H9 (cell line): Measurements from ENCODE around the gene CNMD. TPM values are rescaled to one million over a fixed set of nuclear protein-coding genes. Genes with fewer than 3 reads are reported as not detected.

Experiments
- DNase-seq: peaks from one replicate; pipeline ENCODE4 v3.0.0-alpha.2; 2017
- H2AFZ ChIP-seq: one replicate; pipeline ENCODE4 v1.6.1; 2013; ENCODE audit warnings: mild to moderate bottlenecking, low read length, control low read depth, moderate library complexity
- H2AK5ac ChIP-seq: 2 replicates; pipeline ENCODE4 v1.6.1; 2013; ENCODE audit warnings: low read length, control low read depth, mixed read lengths; ENCODE audit not compliant: insufficient read length
- H2BK120ac ChIP-seq: one replicate; pipeline ENCODE4 v1.6.1; 2013; ENCODE audit warnings: low read depth, mild to moderate bottlenecking, low read length, control low read depth, inconsistent platforms; ENCODE audit not compliant: poor library complexity, severe bottlenecking
- H2BK12ac ChIP-seq: 2 replicates; pipeline ENCODE4 v1.6.1; 2013; ENCODE audit warnings: low read length, control low read depth, mixed read lengths, low read depth; ENCODE audit not compliant: insufficient read length
- H2BK15ac ChIP-seq: 2 replicates; pipeline ENCODE4 v1.6.1; 2013; ENCODE audit warnings: low read depth, low read length, control low read depth
- H2BK20ac ChIP-seq: one replicate; pipeline ENCODE4 v1.6.1; 2013; ENCODE audit warnings: low read depth, mild to moderate bottlenecking, low read length, control low read depth, inconsistent platforms; ENCODE audit not compliant: poor library complexity, severe bottlenecking
- H2BK5ac ChIP-seq: 2 replicates; pipeline ENCODE4 v1.6.1; 2013; ENCODE audit warnings: low read length, control low read depth, mixed read lengths; ENCODE audit not compliant: insufficient read length
- H3K14ac ChIP-seq: 2 replicates; pipeline ENCODE4 v1.6.1; 2013; ENCODE audit warnings: low read length, control low read depth; ENCODE audit not compliant: insufficient read depth
- H3K18ac ChIP-seq: 2 replicates; pipeline ENCODE4 v1.6.1; 2013; ENCODE audit warnings: low read depth, mild to moderate bottlenecking, mixed read lengths, low read length, control low read depth; ENCODE audit not compliant: insufficient read length
- H3K23ac ChIP-seq: 2 replicates; pipeline ENCODE4 v1.6.1; 2013; ENCODE audit warnings: low read length, control low read depth, mixed read lengths, low read depth; ENCODE audit not compliant: insufficient read length
- H3K23me2 ChIP-seq: 2 replicates; pipeline ENCODE4 v1.6.1; 2013; ENCODE audit warnings: low read depth, mild to moderate bottlenecking, mixed read lengths, low read length, control low read depth; ENCODE audit not compliant: insufficient read length, poor library complexity, severe bottlenecking
- H3K27ac ChIP-seq: 2 replicates; pipeline ENCODE4 v1.5.1; 2013; ENCODE audit warnings: low read length, control low read depth, mixed read lengths, low read depth; ENCODE audit not compliant: insufficient read length
- H3K27me3 ChIP-seq: 2 replicates; pipeline ENCODE4 v1.6.1; 2013; ENCODE audit warnings: low read length, control low read depth, inconsistent platforms; ENCODE audit not compliant: insufficient read depth
- H3K4ac ChIP-seq: 2 replicates; pipeline ENCODE4 v1.6.1; 2013; ENCODE audit warnings: low read depth, mild to moderate bottlenecking, control low read depth, inconsistent platforms, low read length, moderate library complexity
- H3K4me1 ChIP-seq: 2 replicates; pipeline ENCODE4 v1.6.1; 2013; ENCODE audit warnings: low read length, control low read depth, inconsistent platforms; ENCODE audit not compliant: insufficient read depth
- H3K4me2 ChIP-seq: 2 replicates; pipeline ENCODE4 v1.6.1; 2013; ENCODE audit warnings: low read length, control low read depth, mixed read lengths; ENCODE audit not compliant: insufficient read length, insufficient read depth
- H3K56ac ChIP-seq: 2 replicates; pipeline ENCODE4 v1.6.1; 2013; ENCODE audit warnings: low read depth, mild to moderate bottlenecking, mixed read lengths, low read length, control low read depth; ENCODE audit not compliant: insufficient read length
- H3K79me1 ChIP-seq: 2 replicates; pipeline ENCODE4 v1.6.1; 2013; ENCODE audit warnings: low read depth, mild to moderate bottlenecking, moderate library complexity, low read length, control low read depth, inconsistent platforms; ENCODE audit not compliant: insufficient read depth, poor library complexity, severe bottlenecking
- H3K79me2 ChIP-seq: 2 replicates; pipeline ENCODE4 v1.6.1; 2013; ENCODE audit warnings: low read length, control low read depth, inconsistent platforms; ENCODE audit not compliant: insufficient read depth
- H3K9ac ChIP-seq: 2 replicates; pipeline ENCODE4 v1.6.1; 2013; ENCODE audit warnings: low read length, control low read depth, mixed read lengths; ENCODE audit not compliant: insufficient read length; ENCODE audit errors: extremely low read depth
- H3K9me3 ChIP-seq: one replicate; pipeline ENCODE4 v1.6.1; 2013; ENCODE audit warnings: low read depth, low read length, inconsistent platforms; ENCODE audit not compliant: control insufficient read depth
- H3T11ph ChIP-seq: one replicate; pipeline ENCODE4 v1.6.1; 2013; ENCODE audit warnings: mild to moderate bottlenecking, low read length, control low read depth, inconsistent platforms
- H4K20me1 ChIP-seq: one replicate; pipeline ENCODE4 v1.6.1; 2013; ENCODE audit not compliant: control insufficient read depth, insufficient read length, insufficient read depth
- H4K5ac ChIP-seq: 2 replicates; pipeline ENCODE4 v1.6.1; 2013; ENCODE audit warnings: low read depth, mild to moderate bottlenecking, mixed read lengths, low read length, control low read depth; ENCODE audit not compliant: insufficient read length
- H4K8ac ChIP-seq: replicated peaks from 2 replicates; pipeline ENCODE4 v1.6.1; 2013; ENCODE audit warnings: low read length, control low read depth, mixed read lengths, low read depth; ENCODE audit not compliant: insufficient read length
- H4K91ac ChIP-seq: 2 replicates; pipeline ENCODE4 v1.6.1; 2013; ENCODE audit warnings: low read depth, mild to moderate bottlenecking, moderate library complexity, mixed read lengths, low read length, control low read depth; ENCODE audit not compliant: insufficient read length
- H3K27ac Mint-ChIP-seq, 3 experiments: 2 replicates in 2 of 3; 3 replicates in 1 of 3; pipeline ENCODE4 v1.8.0; 2020 to 2021; ENCODE audit warnings: mixed read lengths in 3 of 3, mild to moderate bottlenecking in 1 of 3, moderate library complexity in 1 of 3
- H3K27me3 Mint-ChIP-seq: 2 replicates; pipeline ENCODE4 v1.8.0; 2021; ENCODE audit warnings: low read depth, mild to moderate bottlenecking, moderate library complexity, mixed read lengths
- H3K36me3 Mint-ChIP-seq, 3 experiments: 2 replicates in 2 of 3; 3 replicates in 1 of 3; pipeline ENCODE4 v1.8.0; 2020 to 2021; ENCODE audit warnings: low read depth in 3 of 3, mixed read lengths in 3 of 3; ENCODE audit not compliant: insufficient read depth in 1 of 3
- H3K4me1 Mint-ChIP-seq, 2 experiments: 2 replicates each; pipeline ENCODE4 v1.8.0; 2020; ENCODE audit warnings: mixed read lengths in 2 of 2
- H3K4me3 Mint-ChIP-seq, 2 experiments: 2 replicates in 1 of 2; 3 replicates in 1 of 2; pipeline ENCODE4 v1.8.0; 2020 to 2021; ENCODE audit warnings: mild to moderate bottlenecking in 2 of 2, mixed read lengths in 2 of 2, moderate library complexity in 1 of 2
- H3K9me3 Mint-ChIP-seq, 2 experiments: 2 replicates in 1 of 2; 3 replicates in 1 of 2; pipeline ENCODE4 v1.8.0; 2020; ENCODE audit warnings: mild to moderate bottlenecking in 2 of 2, mixed read lengths in 2 of 2, moderate library complexity in 1 of 2
- CTCF ChIP-seq: fragments of 200-600 bp; sonication (generic); conservative IDR thresholded peaks from 3 replicates; pipeline ENCODE4 v1.8.0; 2021; ENCODE audit warnings: antibody characterized with exemption, mild to moderate bottlenecking
- WGBS: extraction: QIAGEN DNeasy Blood & Tissue Kit; methylation state at CpG from one replicate; pipeline ENCODE4 v1.1.7; 2013; ENCODE audit warnings: missing lambda C conversion rate, low lambda C conversion rate, mixed read lengths; ENCODE audit not compliant: insufficient read length; ENCODE audit errors: extremely low coverage; 5-methylcytosine and 5-hydroxymethylcytosine counted together
- total RNA-seq: library from RNA; stranded (reverse); gene quantifications from 2 replicates; pipeline ENCODE4 v1.2.1, GENCODE V29; 2021

Gene CNMD
- total RNA-seq, 1 experiment from 2014 or later, result 96.0 TPM

- Histone ChIP-seq H3T11ph (no peak overlapping the region), H3K9ac (peak overlapping the region; percentile 11), H2BK15ac (no peak overlapping the region), H3K56ac (no peak overlapping the region), H2BK5ac (no peak overlapping the region), H2BK12ac (no peak overlapping the region), H3K14ac (peak overlapping the region; percentile 33), H3K27ac (no peak overlapping the region), H3K9me3 (no peaks in the 10 kb centered on the region), H4K91ac (no peak overlapping the region), H3K27me3 (no peaks in the 10 kb centered on the region), H2AFZ (no peak overlapping the region), H2AK5ac (no peak overlapping the region), H3K4ac (no peak overlapping the region), H2BK120ac (no peak overlapping the region), H3K79me1 (no peaks in the 10 kb centered on the region), H3K23ac (no peak overlapping the region), H4K5ac (peak overlapping the region; percentile 36), H3K23me2 (peaks cover 10% of the 10 kb centered on the region), H3K4me2 (peak overlapping the region; percentile 57), H3K18ac (peak overlapping the region; percentile 54), H2BK20ac (no peak overlapping the region), H3K4me1 (peaks cover 2% of the 10 kb centered on the region; the same call in 1 of the 2 replicates), H4K20me1 (no peaks in the 10 kb centered on the region), H4K8ac (peak overlapping the region; percentile 23), H3K79me2 (no peaks in the 10 kb centered on the region)
- peak; percentile 62 for DNase-seq
- peaks cover 13 to 27% (median 16%) of the 10 kb centered on the region in 3 experiments for H3K36me3 Mint-ChIP-seq
- H3K9me3 Mint-ChIP-seq, result peaks cover 9 to 13% of the 10 kb centered on the region in 2 experiments; a peak in 4 of 5 replicates
- no CpG with 5 or more reads among the region's 75 CpGs for whole genome bisulfite sequencing
- peak; percentile 85 for TF ChIP-seq CTCF
- H3K27ac Mint-ChIP-seq, result peak overlapping the region in 2 of 3 experiments; percentile 76 to 93; a peak in 3 of 7 replicates
- peaks cover 8% of the 10 kb centered on the region for H3K27me3 Mint-ChIP-seq
- peaks cover 47 to 51% of the 10 kb centered on the region in 2 experiments for H3K4me1 Mint-ChIP-seq
- H3K4me3 Mint-ChIP-seq, result peak overlapping the region; percentile 86 to 88
These were observed 727 bp downstream of the CNMD start for GRCh38 chr13:52738719-52739467.
